Measurements from ENCODE around the gene PTPN20.

The PTPN20 gene

GRCh38 chr10:47026301-47027107 is 115.3 kb downstream of the PTPN20 start:
- peaks cover 0 to 2% (median 0%) of the 10 kb centered on the region in 5 experiments for H3K27me3 ChIP-seq (replicated peaks in 2 of 5; ENCODE audit: control insufficient read depth in 4 of 5, insufficient read depth in 5 of 5, low read length in 4 of 5)
- POLR2A ChIA-PET: no interaction called here
- H3K4me1 ChIP-seq (ENCODE audit: control extremely low read depth in 1 of 4, control insufficient read depth in 4 of 4, insufficient read depth in 4 of 4, low read length in 3 of 4): no peaks in the 10 kb centered on the region
- H3K27ac ChIP-seq (ENCODE audit: insufficient read depth in 1 of 2, low read depth in 1 of 2, low read length in 2 of 2, poor library complexity in 1 of 2, severe bottlenecking in 2 of 2): no peak overlapping the region
- 100% methylated on average over 4 of the region's 11 CpGs for WGBS (ENCODE audit: insufficient coverage)
- H3K36me3 ChIP-seq (ENCODE audit: control insufficient read depth in 4 of 4, insufficient read depth in 4 of 4, low read length in 3 of 4): no peaks in the 10 kb centered on the region
- CTCF ChIA-PET: interaction anchor here (0.9 to 7.6 kb wide), 7 partner anchors 10 to 333 kb away, joined by 3 to 69 read pairs (median 3); no protein-coding TSS in a partner anchor
- no peak overlapping the region for H3K4me3 ChIP-seq (ENCODE audit: control insufficient read depth in 1 of 7, extremely low read depth in 1 of 7, insufficient read depth in 4 of 7, low read depth in 2 of 7, low read length in 6 of 7)
- no peaks in the 10 kb centered on the region for H3K9me3 ChIP-seq (ENCODE audit: control extremely low read depth in 1 of 5, control insufficient read depth in 4 of 5, insufficient read depth in 2 of 5, low read depth in 1 of 5, low read length in 4 of 5)
- DNase-seq: no peak

- ChIA-PET POLR2A (no interaction called here), CTCF (interaction anchor here (1.7 to 7.6 kb wide), 2 partner anchors 285 to 296 kb away, joined by 3 to 69 read pairs; no protein-coding TSS in a partner anchor)
- DNase-seq: no peak
- no peaks in the 10 kb centered on the region for H3K36me3 ChIP-seq (ENCODE audit: control insufficient read depth in 4 of 4, insufficient read depth in 4 of 4, low read length in 3 of 4)
- no peak overlapping the region for H3K27ac ChIP-seq (ENCODE audit: insufficient read depth in 1 of 2, low read depth in 1 of 2, low read length in 2 of 2, poor library complexity in 1 of 2, severe bottlenecking in 2 of 2)
- H3K4me1 ChIP-seq (ENCODE audit: control extremely low read depth in 1 of 4, control insufficient read depth in 4 of 4, insufficient read depth in 4 of 4, low read length in 3 of 4): no peaks in the 10 kb centered on the region
- 90% methylated on average over 8 of the region's 9 CpGs for WGBS (ENCODE audit: insufficient coverage)
- H3K27me3 ChIP-seq (replicated peaks in 2 of 5; ENCODE audit: control insufficient read depth in 4 of 5, insufficient read depth in 5 of 5, low read length in 4 of 5): peaks cover 0 to 2% (median 0%) of the 10 kb centered on the region in 5 experiments
- no peak overlapping the region for H3K4me3 ChIP-seq (ENCODE audit: control insufficient read depth in 1 of 7, extremely low read depth in 1 of 7, insufficient read depth in 4 of 7, low read depth in 2 of 7, low read length in 6 of 7)
- no peaks in the 10 kb centered on the region for H3K9me3 ChIP-seq (ENCODE audit: control extremely low read depth in 1 of 5, control insufficient read depth in 4 of 5, insufficient read depth in 2 of 5, low read depth in 1 of 5, low read length in 4 of 5)
Observed at GRCh38 chr10:47027108-47027783, 116.0 kb downstream of the PTPN20 start.

GRCh38 chr10:47027784-47028260 is 116.6 kb downstream of the PTPN20 start:
- DNase-seq: no peak
- WGBS (ENCODE audit: insufficient coverage): 97% methylated on average over 4 of the region's 8 CpGs
- Histone ChIP-seq H3K4me3 (ENCODE audit: control insufficient read depth in 1 of 7, extremely low read depth in 1 of 7, insufficient read depth in 4 of 7, low read depth in 2 of 7, low read length in 6 of 7) (no peak overlapping the region), H3K36me3 (ENCODE audit: control insufficient read depth in 4 of 4, insufficient read depth in 4 of 4, low read length in 3 of 4) (no peaks in the 10 kb centered on the region), H3K27me3 (replicated peaks in 2 of 5; ENCODE audit: control insufficient read depth in 4 of 5, insufficient read depth in 5 of 5, low read length in 4 of 5) (peaks cover 0 to 2% (median 0%) of the 10 kb centered on the region in 5 experiments), H3K9me3 (ENCODE audit: control extremely low read depth in 1 of 5, control insufficient read depth in 4 of 5, insufficient read depth in 2 of 5, low read depth in 1 of 5, low read length in 4 of 5) (no peaks in the 10 kb centered on the region), H3K4me1 (ENCODE audit: control extremely low read depth in 1 of 4, control insufficient read depth in 4 of 4, insufficient read depth in 4 of 4, low read length in 3 of 4) (no peaks in the 10 kb centered on the region), H3K27ac (ENCODE audit: insufficient read depth in 1 of 2, low read depth in 1 of 2, low read length in 2 of 2, poor library complexity in 1 of 2, severe bottlenecking in 2 of 2) (no peak overlapping the region)
- POLR2A ChIA-PET: no interaction called here
- CTCF ChIA-PET: interaction anchor here (7.6 kb wide), 1 partner anchor 285 kb away, joined by 69 read pairs; no protein-coding TSS in a partner anchor

GRCh38 chr10:47028466-47028865 is 117.2 kb downstream of the PTPN20 start:
- H3K4me1 ChIP-seq (ENCODE audit: control extremely low read depth in 1 of 4, control insufficient read depth in 4 of 4, insufficient read depth in 4 of 4, low read length in 3 of 4): no peaks in the 10 kb centered on the region
- peaks cover 0 to 2% (median 0%) of the 10 kb centered on the region in 5 experiments for H3K27me3 ChIP-seq (replicated peaks in 2 of 5; ENCODE audit: control insufficient read depth in 4 of 5, insufficient read depth in 5 of 5, low read length in 4 of 5)
- no peak overlapping the region for H3K27ac ChIP-seq (ENCODE audit: insufficient read depth in 1 of 2, low read depth in 1 of 2, low read length in 2 of 2, poor library complexity in 1 of 2, severe bottlenecking in 2 of 2)
- H3K4me3 ChIP-seq (ENCODE audit: control insufficient read depth in 1 of 7, extremely low read depth in 1 of 7, insufficient read depth in 4 of 7, low read depth in 2 of 7, low read length in 6 of 7): no peak overlapping the region
- ChIA-PET POLR2A (no interaction called here), CTCF (interaction anchor here (1.9 to 7.6 kb wide), 2 partner anchors 10 to 284 kb away, joined by 4 to 69 read pairs; no protein-coding TSS in a partner anchor)
- no peaks in the 10 kb centered on the region for H3K36me3 ChIP-seq (ENCODE audit: control insufficient read depth in 4 of 4, insufficient read depth in 4 of 4, low read length in 3 of 4)
- DNase-seq: no peak
- H3K9me3 ChIP-seq (ENCODE audit: control extremely low read depth in 1 of 5, control insufficient read depth in 4 of 5, insufficient read depth in 2 of 5, low read depth in 1 of 5, low read length in 4 of 5): no peaks in the 10 kb centered on the region
- WGBS (ENCODE audit: insufficient coverage): 97% methylated on average over 8 of the region's 8 CpGs

GRCh38 chr10:47029181-47030009 is 118.2 kb downstream of the PTPN20 start:
- H3K4me1 ChIP-seq (ENCODE audit: control extremely low read depth in 1 of 4, control insufficient read depth in 4 of 4, insufficient read depth in 4 of 4, low read length in 3 of 4): no peaks in the 10 kb centered on the region
- H3K4me3 ChIP-seq (ENCODE audit: control insufficient read depth in 1 of 7, extremely low read depth in 1 of 7, insufficient read depth in 4 of 7, low read depth in 2 of 7, low read length in 6 of 7): no peak overlapping the region
- POLR2A ChIA-PET: interaction anchor here (0.6 kb wide), 1 partner anchor 1534 kb away, joined by 3 read pairs; no protein-coding TSS in a partner anchor
- no peak overlapping the region for H3K27ac ChIP-seq (ENCODE audit: insufficient read depth in 1 of 2, low read depth in 1 of 2, low read length in 2 of 2, poor library complexity in 1 of 2, severe bottlenecking in 2 of 2)
- H3K27me3 ChIP-seq (replicated peaks in 2 of 5; ENCODE audit: control insufficient read depth in 4 of 5, insufficient read depth in 5 of 5, low read length in 4 of 5): peaks cover 0 to 5% (median 0%) of the 10 kb centered on the region in 5 experiments
- no peaks in the 10 kb centered on the region for H3K36me3 ChIP-seq (ENCODE audit: control insufficient read depth in 4 of 4, insufficient read depth in 4 of 4, low read length in 3 of 4)
- no peaks in the 10 kb centered on the region for H3K9me3 ChIP-seq (ENCODE audit: control extremely low read depth in 1 of 5, control insufficient read depth in 4 of 5, insufficient read depth in 2 of 5, low read depth in 1 of 5, low read length in 4 of 5)
- CTCF ChIA-PET: interaction anchor here (1.9 to 7.6 kb wide), 2 partner anchors 10 to 283 kb away, joined by 4 to 69 read pairs; no protein-coding TSS in a partner anchor
- no peak for DNase-seq
- 96% methylated on average over 13 of the region's 13 CpGs for WGBS (ENCODE audit: insufficient coverage)

GRCh38 chr10:47030191-47030703 is 119.0 kb downstream of the PTPN20 start:
- H3K4me3 ChIP-seq (ENCODE audit: control insufficient read depth in 1 of 7, extremely low read depth in 1 of 7, insufficient read depth in 4 of 7, low read depth in 2 of 7, low read length in 6 of 7): no peak overlapping the region
- CTCF ChIA-PET: interaction anchor here (0.6 to 7.6 kb wide), 3 partner anchors 11 to 282 kb away, joined by 3 to 69 read pairs (median 4); no protein-coding TSS in a partner anchor
- WGBS (ENCODE audit: insufficient coverage): 96% methylated on average over 8 of the region's 10 CpGs

More at GRCh38 chr10:47030191-47030703, 119.0 kb downstream of the PTPN20 start:
- DNase-seq: no peak
- Histone ChIP-seq H3K9me3 (ENCODE audit: control extremely low read depth in 1 of 5, control insufficient read depth in 4 of 5, insufficient read depth in 2 of 5, low read depth in 1 of 5, low read length in 4 of 5) (no peaks in the 10 kb centered on the region), H3K4me1 (ENCODE audit: control extremely low read depth in 1 of 4, control insufficient read depth in 4 of 4, insufficient read depth in 4 of 4, low read length in 3 of 4) (no peaks in the 10 kb centered on the region), H3K36me3 (ENCODE audit: control insufficient read depth in 4 of 4, insufficient read depth in 4 of 4, low read length in 3 of 4) (no peaks in the 10 kb centered on the region), H3K27me3 (replicated peaks in 2 of 5; ENCODE audit: control insufficient read depth in 4 of 5, insufficient read depth in 5 of 5, low read length in 4 of 5) (peaks cover 0 to 5% (median 0%) of the 10 kb centered on the region in 5 experiments), H3K27ac (ENCODE audit: insufficient read depth in 1 of 2, low read depth in 1 of 2, low read length in 2 of 2, poor library complexity in 1 of 2, severe bottlenecking in 2 of 2) (no peak overlapping the region)
- POLR2A ChIA-PET: no interaction called here
